Skeletal muscle tissue (tissue), 4 donors: ENCODE measurements around the gene CD6. TPM values are rescaled to one million over a fixed set of nuclear protein-coding genes. Genes with fewer than 3 reads are reported as not detected.

Source experiments
- H3K27ac ChIP-seq: one replicate; pipeline ENCODE4 v1.7.0; 2013; ENCODE audit warnings: mild to moderate bottlenecking, low read depth, low read length, inconsistent platforms
- H3K27me3 ChIP-seq, 3 donors: one replicate each; pipeline ENCODE4 v1.7.0; 2013; ENCODE audit warnings: low read length in 3 of 3; ENCODE audit not compliant: control insufficient read depth in 3 of 3, insufficient read depth in 3 of 3
- H3K36me3 ChIP-seq, 3 donors: one replicate each; pipeline ENCODE4 v1.7.0; 2013; ENCODE audit warnings: low read length in 3 of 3; ENCODE audit not compliant: control insufficient read depth in 3 of 3, insufficient read depth in 3 of 3
- H3K4me1 ChIP-seq, 3 donors: one replicate each; pipeline ENCODE4 v1.7.0; 2013; ENCODE audit warnings: low read length in 3 of 3, mild to moderate bottlenecking in 3 of 3; ENCODE audit not compliant: control insufficient read depth in 3 of 3, insufficient read depth in 3 of 3
- H3K4me3 ChIP-seq, 3 donors: one replicate each; pipeline ENCODE4 v1.7.0; 2013; ENCODE audit warnings: low read length in 3 of 3
- H3K9ac ChIP-seq, 3 donors: one replicate each; pipeline ENCODE4 v1.7.0; 2013; ENCODE audit warnings: low read length in 3 of 3, mild to moderate bottlenecking in 3 of 3, moderate library complexity in 2 of 3, low read depth in 1 of 3
- H3K9me3 ChIP-seq, 3 donors: one replicate each; pipeline ENCODE4 v1.7.0; 2013; ENCODE audit warnings: low read length in 3 of 3; ENCODE audit not compliant: control insufficient read depth in 3 of 3
- total RNA-seq: library from RNA; depleted of rRNA; stranded (reverse); fragments of >200 nt; gene quantifications from one replicate; pipeline ENCODE4 v1.2.3, GENCODE V29; 2014
- donor health status: Osteomylitis.

Gene CD6, protein sequence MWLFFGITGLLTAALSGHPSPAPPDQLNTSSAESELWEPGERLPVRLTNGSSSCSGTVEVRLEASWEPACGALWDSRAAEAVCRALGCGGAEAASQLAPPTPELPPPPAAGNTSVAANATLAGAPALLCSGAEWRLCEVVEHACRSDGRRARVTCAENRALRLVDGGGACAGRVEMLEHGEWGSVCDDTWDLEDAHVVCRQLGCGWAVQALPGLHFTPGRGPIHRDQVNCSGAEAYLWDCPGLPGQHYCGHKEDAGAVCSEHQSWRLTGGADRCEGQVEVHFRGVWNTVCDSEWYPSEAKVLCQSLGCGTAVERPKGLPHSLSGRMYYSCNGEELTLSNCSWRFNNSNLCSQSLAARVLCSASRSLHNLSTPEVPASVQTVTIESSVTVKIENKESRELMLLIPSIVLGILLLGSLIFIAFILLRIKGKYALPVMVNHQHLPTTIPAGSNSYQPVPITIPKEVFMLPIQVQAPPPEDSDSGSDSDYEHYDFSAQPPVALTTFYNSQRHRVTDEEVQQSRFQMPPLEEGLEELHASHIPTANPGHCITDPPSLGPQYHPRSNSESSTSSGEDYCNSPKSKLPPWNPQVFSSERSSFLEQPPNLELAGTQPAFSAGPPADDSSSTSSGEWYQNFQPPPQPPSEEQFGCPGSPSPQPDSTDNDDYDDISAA
- under 0.01 TPM for total RNA-seq

GRCh38 chr11:60971520-60971919 is at the start of gene CD6:
CD6 (plus strand) TSS chr11:60971680; CDS start chr11:60971866, 186 bp downstream.
- no peaks in the 10 kb centered on the region for H3K36me3 ChIP-seq
- H3K9me3 ChIP-seq, result no peaks in the 10 kb centered on the region
- H3K4me1 ChIP-seq, result no peaks in the 10 kb centered on the region
- H3K27me3 ChIP-seq, result peaks cover 0 to 3% (median 0%) of the 10 kb centered on the region in 3 donors
- H3K27ac ChIP-seq, result no peak within 1 kb of the TSS
- H3K9ac ChIP-seq, result peak within 1 kb of the TSS in 1 of 3 donors; percentile 25
- no peak within 1 kb of the TSS for H3K4me3 ChIP-seq

GRCh38 chr11:60921777-60922335 is 49.6 kb upstream of the CD6 start:
- Histone ChIP-seq H3K9me3 (no peaks in the 10 kb centered on the region), H3K27ac (no peak overlapping the region), H3K27me3 (peaks cover 13 to 23% (median 17%) of the 10 kb centered on the region in 3 donors), H3K4me1 (peaks cover 33 to 52% (median 44%) of the 10 kb centered on the region in 3 donors), H3K9ac (peak overlapping the region in 1 of 3 donors; percentile 16), H3K36me3 (peaks cover 33 to 38% (median 34%) of the 10 kb centered on the region in 3 donors), H3K4me3 (no peak overlapping the region)

DNA sequence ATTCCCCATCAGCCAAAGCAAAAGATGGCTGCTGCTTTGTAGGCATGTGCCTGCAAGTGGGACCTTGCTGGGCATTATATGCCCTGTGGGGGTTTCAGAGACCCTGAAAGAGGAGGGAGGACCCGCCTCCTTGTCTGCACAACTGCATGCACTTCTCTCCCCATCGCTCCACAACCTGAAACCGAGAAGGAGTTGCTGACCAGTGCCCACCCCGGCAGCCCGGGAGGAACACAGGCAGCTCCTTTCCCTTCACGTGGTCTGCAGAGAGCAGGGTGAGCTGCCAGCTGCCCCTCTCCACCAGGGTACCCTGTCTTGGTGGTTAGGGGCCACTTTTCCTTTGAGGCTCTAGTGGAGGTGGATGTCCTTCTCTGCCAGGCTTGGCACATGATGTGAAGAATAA is 48.6 kb upstream of the CD6 start:
- no peak overlapping the region for H3K27ac ChIP-seq

DNA sequence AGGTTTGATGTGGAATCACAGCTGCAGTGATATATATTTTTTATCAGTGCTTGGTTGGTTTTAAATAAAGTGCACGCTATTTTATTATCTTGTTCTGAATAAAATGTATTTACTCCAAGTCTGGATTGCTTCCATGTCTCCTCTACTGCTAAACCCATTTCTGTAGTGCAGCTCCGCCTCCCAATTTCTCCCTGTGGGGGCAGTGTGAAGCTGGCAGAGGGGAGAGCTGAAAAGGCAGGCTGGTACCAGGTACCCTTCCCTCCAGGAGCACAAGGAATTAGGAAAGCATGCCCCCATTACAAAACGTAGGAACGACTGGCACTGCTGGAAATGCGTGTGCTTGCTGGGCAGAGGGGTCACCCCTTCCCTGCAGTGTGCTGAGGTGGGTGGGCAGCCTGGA is 48.2 kb upstream of the CD6 start:
- H3K36me3 ChIP-seq, result peaks cover 33 to 38% (median 34%) of the 10 kb centered on the region in 3 donors
- H3K4me1 ChIP-seq, result peaks cover 27 to 45% (median 35%) of the 10 kb centered on the region in 3 donors
- peaks cover 16 to 32% (median 27%) of the 10 kb centered on the region in 3 donors for H3K27me3 ChIP-seq
- no peaks in the 10 kb centered on the region for H3K9me3 ChIP-seq
- H3K27ac ChIP-seq, result no peak overlapping the region
- no peak overlapping the region for H3K4me3 ChIP-seq
- peak overlapping the region in 1 of 3 donors; percentile 70 for H3K9ac ChIP-seq

More for the DNA sequence above, 48.6 kb upstream of the CD6 start:
- peaks cover 33 to 38% (median 34%) of the 10 kb centered on the region in 3 donors for H3K36me3 ChIP-seq
- peaks cover 16 to 32% (median 24%) of the 10 kb centered on the region in 3 donors for H3K27me3 ChIP-seq
- H3K9me3 ChIP-seq, result no peaks in the 10 kb centered on the region
- H3K9ac ChIP-seq, result no peak overlapping the region
- H3K4me3 ChIP-seq, result no peak overlapping the region
- H3K4me1 ChIP-seq, result peaks cover 27 to 45% (median 38%) of the 10 kb centered on the region in 3 donors

DNA sequence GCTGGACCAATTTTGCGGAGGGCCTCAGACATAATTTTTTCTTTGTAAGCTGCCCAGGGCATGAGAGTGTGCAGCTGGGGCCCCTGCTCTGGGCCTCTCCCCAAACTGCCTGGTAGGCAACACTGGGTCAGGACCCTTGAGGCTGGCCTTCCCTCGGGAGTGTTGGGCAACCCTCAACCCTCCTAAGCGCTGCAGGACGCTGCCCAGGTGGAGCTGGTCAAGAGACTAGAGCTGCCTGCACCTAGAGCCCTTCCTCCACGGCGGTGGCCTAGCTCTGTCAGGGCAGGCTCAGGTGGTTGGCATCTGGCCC is 47.7 kb upstream of the CD6 start:
- peak overlapping the region; percentile 41 to 63 (median 54) for H3K4me3 ChIP-seq
- peaks cover 24 to 42% (median 31%) of the 10 kb centered on the region in 3 donors for H3K4me1 ChIP-seq
- peaks cover 33 to 38% (median 34%) of the 10 kb centered on the region in 3 donors for H3K36me3 ChIP-seq
- H3K9me3 ChIP-seq, result no peaks in the 10 kb centered on the region
- H3K27ac ChIP-seq, result no peak overlapping the region
- H3K27me3 ChIP-seq, result peaks cover 16 to 32% (median 31%) of the 10 kb centered on the region in 3 donors
- peak overlapping the region in 1 of 3 donors; percentile 70 for H3K9ac ChIP-seq

GRCh38 chr11:60924110-60924905 is 47.2 kb upstream of the CD6 start, which contains the start of gene TMEM132A:
TMEM132A (plus strand) TSS chr11:60924460; CDS start chr11:60924634, 174 bp downstream.
- Histone ChIP-seq H3K9ac (peak within 1 kb of the TSS in 1 of 3 donors; percentile 70), H3K27ac (no peak within 1 kb of the TSS), H3K36me3 (peaks cover 33 to 38% (median 34%) of the 10 kb centered on the region in 3 donors)

DNA sequence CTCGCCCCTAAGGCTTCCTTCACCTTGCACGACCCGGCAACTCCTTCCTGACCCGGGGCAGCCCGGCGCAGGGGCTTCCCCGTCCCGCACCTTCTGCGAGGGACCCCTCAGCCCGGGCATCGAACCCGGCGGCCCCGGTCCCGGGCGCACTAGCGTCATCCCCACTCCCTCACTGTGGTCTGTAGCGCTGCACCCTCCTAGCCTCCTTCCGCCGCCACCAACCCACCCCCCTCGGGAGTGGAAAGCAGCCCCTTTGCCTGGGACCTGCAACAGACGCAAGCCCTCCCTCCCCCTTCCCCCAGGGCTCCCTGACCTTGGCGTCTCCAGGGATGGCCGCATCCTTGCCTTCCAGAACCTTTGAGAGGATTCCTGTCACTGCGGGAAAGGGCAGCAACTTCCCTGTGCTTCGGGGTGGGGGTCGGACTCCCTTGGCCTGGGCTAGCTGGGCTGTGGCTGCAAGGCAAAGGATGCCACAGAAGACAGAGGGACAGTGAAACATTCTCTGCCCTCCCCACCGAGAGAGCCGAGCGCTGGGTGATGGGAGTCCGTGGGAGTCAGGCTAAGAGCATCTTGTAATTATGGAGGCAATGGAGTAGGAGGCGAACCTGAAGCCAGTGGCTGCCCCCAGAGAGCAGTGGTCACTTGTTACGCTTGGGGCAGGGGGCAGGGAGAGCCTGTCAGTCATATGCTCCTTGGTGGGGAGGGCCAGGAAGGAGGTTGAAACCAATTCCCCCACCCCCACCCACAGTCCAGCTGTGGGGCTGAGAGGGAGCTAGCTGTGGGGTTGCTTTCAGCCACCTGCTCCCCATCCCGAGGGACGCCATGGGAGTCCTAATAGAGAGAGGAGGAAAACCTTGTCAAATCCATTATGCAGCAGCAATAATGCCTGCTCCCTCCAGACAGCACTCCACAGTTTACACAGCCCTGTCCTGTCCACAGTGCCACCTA is 46.3 kb upstream of the CD6 start:
- H3K4me1 ChIP-seq, result peaks cover 11 to 28% (median 17%) of the 10 kb centered on the region in 3 donors
- peak overlapping the region; percentile 43 to 63 (median 54) for H3K4me3 ChIP-seq
- peaks cover 28 to 29% (median 28%) of the 10 kb centered on the region in 3 donors for H3K36me3 ChIP-seq
- peaks cover 16 to 32% (median 31%) of the 10 kb centered on the region in 3 donors for H3K27me3 ChIP-seq
- H3K9ac ChIP-seq, result peak overlapping the region in 1 of 3 donors; percentile 70
- no peak overlapping the region for H3K27ac ChIP-seq
- no peaks in the 10 kb centered on the region for H3K9me3 ChIP-seq

More at GRCh38 chr11:60924110-60924905, 47.2 kb upstream of the CD6 start, which contains the start of gene TMEM132A:
- Histone ChIP-seq H3K4me1 (peaks cover 19 to 37% (median 25%) of the 10 kb centered on the region in 3 donors), H3K4me3 (peak within 1 kb of the TSS; percentile 43 to 63 (median 54)), H3K9me3 (no peaks in the 10 kb centered on the region), H3K27me3 (peaks cover 16 to 32% (median 31%) of the 10 kb centered on the region in 3 donors)

DNA sequence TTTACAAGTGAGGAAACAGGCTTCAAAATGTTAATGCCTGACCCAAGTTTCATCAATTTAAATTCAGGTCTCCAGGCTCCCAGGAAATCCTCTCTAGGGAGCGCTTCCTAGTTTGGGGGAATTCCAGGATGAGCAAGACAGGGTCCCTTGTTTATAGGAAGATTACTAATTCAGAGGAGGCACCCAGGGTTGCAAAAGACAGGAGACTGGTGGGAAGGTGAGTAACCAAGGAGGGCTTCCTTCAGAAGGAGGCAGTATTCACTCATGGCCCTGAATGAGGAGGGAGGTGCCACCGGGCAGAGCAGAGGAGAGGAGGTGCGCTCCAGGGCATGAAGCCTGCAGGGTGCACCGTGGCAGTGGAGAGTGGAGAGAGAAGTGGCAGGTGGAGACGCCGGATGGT is 45.6 kb upstream of the CD6 start:
- H3K9ac ChIP-seq, result no peak overlapping the region

More for the DNA sequence above, 45.6 kb upstream of the CD6 start:
- Histone ChIP-seq H3K27ac (no peak overlapping the region), H3K4me1 (peaks cover 11 to 24% (median 17%) of the 10 kb centered on the region in 3 donors), H3K27me3 (peaks cover 16 to 33% (median 32%) of the 10 kb centered on the region in 3 donors), H3K36me3 (peaks cover 22 to 23% (median 22%) of the 10 kb centered on the region in 3 donors), H3K9me3 (no peaks in the 10 kb centered on the region), H3K4me3 (no peak overlapping the region)
